Body of pancreas (tissue), 4 donors: Measurements from ENCODE around the gene HLA-DQA2. TPM values are rescaled to one million over a fixed set of nuclear protein-coding genes. Genes with fewer than 3 reads are reported as not detected.

Source experiments
- ATAC-seq: fragments of 150-250 bp; one replicate; pipeline ENCODE4 v1.9.1; 2016
- DNase-seq, 4 donors: peaks; one replicate each; pipeline ENCODE4 v3.0.0-alpha.2; 2019
- H3K27ac ChIP-seq, 4 donors: fragments of 200-600 bp; sonication (generic); 1 replicate in 3 of 4; 2 replicates in 1 of 4; pipeline versions ENCODE4 v1.5.1 to v1.6.1; 2016 to 2019; ENCODE audit warnings: mild to moderate bottlenecking in 1 of 4, mixed read lengths in 1 of 4, moderate library complexity in 1 of 4
- H3K27me3 ChIP-seq, 2 donors: fragments of 200-600 bp; sonication (generic); one replicate each; pipeline ENCODE4 v1.6.0; 2016; ENCODE audit warnings: mild to moderate bottlenecking in 1 of 2
- H3K36me3 ChIP-seq, 2 donors: fragments of 200-600 bp; sonication (generic); replicated peaks in 1 of 2; 2 replicates each; pipeline ENCODE4 v1.5.1; 2016; ENCODE audit warnings: low read depth in 2 of 2; ENCODE audit not compliant: insufficient read depth in 1 of 2
- H3K4me1 ChIP-seq: fragments of 200-600 bp; sonication (generic); one replicate; pipeline ENCODE4 v1.6.0; 2016
- H3K4me3 ChIP-seq, 2 donors: fragments of 200-600 bp; sonication (generic); 1 replicate in 1 of 2; 2 replicates in 1 of 2; pipeline ENCODE4 v1.5.1; 2016 to 2019
- H3K9me3 ChIP-seq, 3 donors: fragments of 200-600 bp; sonication (generic); 1 replicate in 2 of 3; 2 replicates in 1 of 3; pipeline ENCODE4 v1.5.1; 2016
- POLR2A ChIP-seq, 3 donors: fragments of 450-650 bp; IDR thresholded peaks; one replicate each; pipeline ENCODE4 v1.6.1; 2016; ENCODE audit warnings: antibody characterized with exemption in 3 of 3, mild to moderate bottlenecking in 2 of 3
- WGBS, 2 donors: methylation state at CpG; one replicate each; pipeline ENCODE4 v1.1.5; 2017; 5-methylcytosine and 5-hydroxymethylcytosine counted together
- intact Hi-C: fragments of 100-400 bp; cut with DNase I; formaldehyde crosslinking; loops from one replicate; pipeline ENCODE4 v1.15.1; 2023
- total RNA-seq, 2 donors: library from RNA; depleted of rRNA; stranded (reverse); fragments of >200 nt; gene quantifications; one replicate each; pipeline ENCODE4 v1.1.0, GENCODE V29; 2016
- TF ChIP-seq, protein P1 (sequence below), 7 experiments: fragments of 450-650 bp in 4 of 7; fragments of 200-600 bp in 3 of 7; sonication (generic) in 3 of 7; IDR thresholded peaks; one replicate each; pipeline ENCODE4 v1.5.1; 2016 to 2019; ENCODE audit warnings: antibody characterized with exemption in 7 of 7

Gene HLA-DQA2
- total RNA-seq, 2 donors from 2014 or later: not detected

- ATAC-seq: peak; percentile 18
Measured at GRCh38 chr6:32752580-32752979, 11.4 kb downstream of the HLA-DQA2 start.

DNA sequence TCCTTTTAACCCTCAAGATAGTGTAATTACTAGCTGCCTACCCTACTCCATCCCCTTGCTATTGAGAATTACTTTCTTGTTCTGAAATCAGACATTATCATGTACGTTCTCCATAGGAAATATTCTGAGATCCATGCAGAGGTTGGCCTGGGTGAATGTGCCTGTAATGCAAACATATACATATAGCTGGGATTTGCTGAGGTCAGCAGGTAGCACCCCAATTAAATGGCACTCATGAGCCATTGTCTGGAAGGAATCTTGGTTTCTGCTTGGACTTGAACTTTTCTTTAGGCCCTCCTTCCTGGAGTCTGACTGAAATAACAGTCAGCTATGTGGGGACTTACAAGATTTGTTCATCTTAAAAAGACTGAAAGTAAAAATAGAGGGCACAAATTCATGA, 18.5 kb downstream of the HLA-DQA2 start:
- H3K4me1 ChIP-seq: no peaks in the 10 kb centered on the region
- DNase-seq (no peak), ATAC-seq (no peak)
- intact Hi-C loops: no loop called here
- no peak overlapping the region for H3K27ac ChIP-seq
- H3K4me3 ChIP-seq: no peak overlapping the region
- no peaks in the 10 kb centered on the region for H3K9me3 ChIP-seq
- no peaks in the 10 kb centered on the region for H3K27me3 ChIP-seq
- TF ChIP-seq, protein P1, sequence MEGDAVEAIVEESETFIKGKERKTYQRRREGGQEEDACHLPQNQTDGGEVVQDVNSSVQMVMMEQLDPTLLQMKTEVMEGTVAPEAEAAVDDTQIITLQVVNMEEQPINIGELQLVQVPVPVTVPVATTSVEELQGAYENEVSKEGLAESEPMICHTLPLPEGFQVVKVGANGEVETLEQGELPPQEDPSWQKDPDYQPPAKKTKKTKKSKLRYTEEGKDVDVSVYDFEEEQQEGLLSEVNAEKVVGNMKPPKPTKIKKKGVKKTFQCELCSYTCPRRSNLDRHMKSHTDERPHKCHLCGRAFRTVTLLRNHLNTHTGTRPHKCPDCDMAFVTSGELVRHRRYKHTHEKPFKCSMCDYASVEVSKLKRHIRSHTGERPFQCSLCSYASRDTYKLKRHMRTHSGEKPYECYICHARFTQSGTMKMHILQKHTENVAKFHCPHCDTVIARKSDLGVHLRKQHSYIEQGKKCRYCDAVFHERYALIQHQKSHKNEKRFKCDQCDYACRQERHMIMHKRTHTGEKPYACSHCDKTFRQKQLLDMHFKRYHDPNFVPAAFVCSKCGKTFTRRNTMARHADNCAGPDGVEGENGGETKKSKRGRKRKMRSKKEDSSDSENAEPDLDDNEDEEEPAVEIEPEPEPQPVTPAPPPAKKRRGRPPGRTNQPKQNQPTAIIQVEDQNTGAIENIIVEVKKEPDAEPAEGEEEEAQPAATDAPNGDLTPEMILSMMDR (IDR thresholded peaks at IDR 0.05): no peak
- TF ChIP-seq POLR2A (IDR thresholded peaks at IDR 0.05): no peak
- H3K36me3 ChIP-seq: no peaks in the 10 kb centered on the region
- WGBS, 2 donors: 44 to 64% methylated on average over 1 of the region's 1 CpG

More at GRCh38 chr6:32752580-32752979, 11.4 kb downstream of the HLA-DQA2 start:
- H3K27me3 ChIP-seq: peaks cover 0 to 4% of the 10 kb centered on the region in 2 donors
- H3K4me1 ChIP-seq: no peaks in the 10 kb centered on the region
- peak in 3 of 4 donors; percentile 15 to 17 (median 16) for DNase-seq
- H3K9me3 ChIP-seq: no peaks in the 10 kb centered on the region
- intact Hi-C loops: no loop called here
- TF ChIP-seq POLR2A (IDR thresholded peaks at IDR 0.05): no peak
- TF ChIP-seq, protein P1 (IDR thresholded peaks at IDR 0.05): no peak
- H3K27ac ChIP-seq: no peak overlapping the region
- WGBS, 2 donors: 22 to 26% methylated on average over 8 of the region's 8 CpGs
- no peak overlapping the region for H3K4me3 ChIP-seq
- no peaks in the 10 kb centered on the region for H3K36me3 ChIP-seq

DNA sequence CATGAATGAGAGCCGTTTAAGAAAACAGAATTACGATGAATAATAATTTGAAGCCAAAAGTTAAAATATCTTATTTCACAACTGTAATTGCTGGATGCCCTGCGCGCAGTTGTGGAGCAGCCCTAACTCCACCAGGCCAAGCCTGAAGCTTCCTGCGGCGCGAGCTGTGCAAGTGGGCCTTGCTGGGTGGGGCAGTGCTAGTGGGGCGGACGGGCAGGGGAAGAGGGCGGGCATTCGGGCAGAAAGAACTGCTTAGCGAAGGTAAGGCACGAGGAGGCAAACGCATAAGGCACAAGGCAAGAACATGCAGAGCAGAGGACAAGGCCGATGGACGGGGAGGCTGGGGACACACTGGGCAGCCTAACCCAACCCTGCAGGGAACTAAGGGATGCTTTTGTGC, 19.9 kb downstream of the HLA-DQA2 start:
- intact Hi-C loops: no loop called here
- no peaks in the 10 kb centered on the region for H3K36me3 ChIP-seq
- H3K27me3 ChIP-seq: no peaks in the 10 kb centered on the region
- ATAC-seq (peak; percentile 47), DNase-seq (no peak)
- H3K27ac ChIP-seq: no peak overlapping the region
- H3K4me1 ChIP-seq: no peaks in the 10 kb centered on the region
- no peak for TF ChIP-seq POLR2A (IDR thresholded peaks at IDR 0.05)
- TF ChIP-seq, protein P1 (IDR thresholded peaks at IDR 0.05): no peak
- WGBS, 2 donors: 62 to 68% methylated on average over 16 of the region's 16 CpGs
- H3K9me3 ChIP-seq: no peaks in the 10 kb centered on the region
- H3K4me3 ChIP-seq: no peak overlapping the region

DNA sequence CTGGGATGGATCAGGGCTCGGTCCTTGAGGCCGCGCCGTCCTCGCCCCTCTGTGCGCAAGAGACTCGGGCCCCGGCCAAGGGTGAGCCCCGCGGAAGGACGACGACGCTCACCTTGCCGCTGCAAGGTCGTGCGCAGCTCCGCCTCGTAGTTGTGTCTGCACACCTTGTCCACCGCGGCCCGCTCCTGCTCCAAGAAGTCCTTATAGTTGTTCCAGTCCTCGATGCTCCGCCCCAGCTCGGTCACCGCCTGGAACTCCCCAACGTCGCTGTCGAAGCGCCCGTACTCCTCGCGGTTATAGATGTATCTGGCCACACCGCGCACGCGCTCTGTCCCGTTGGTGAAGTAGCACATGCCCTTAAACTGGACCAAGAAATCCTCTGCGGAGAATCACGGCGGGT, 20.4 kb downstream of the HLA-DQA2 start:
- WGBS, 2 donors: 58 to 65% methylated on average over 34 to 39 of the region's 40 CpGs
- H3K36me3 ChIP-seq: no peaks in the 10 kb centered on the region
- H3K9me3 ChIP-seq: no peaks in the 10 kb centered on the region
- ATAC-seq (no peak), DNase-seq (no peak)
- H3K27ac ChIP-seq: no peak overlapping the region
- TF ChIP-seq, protein P1 (IDR thresholded peaks at IDR 0.05): no peak
- no peak for TF ChIP-seq POLR2A (IDR thresholded peaks at IDR 0.05)
- intact Hi-C loops: no loop called here
- no peaks in the 10 kb centered on the region for H3K4me1 ChIP-seq
- H3K4me3 ChIP-seq: no peak overlapping the region
- no peaks in the 10 kb centered on the region for H3K27me3 ChIP-seq

- H3K9me3 ChIP-seq: no peaks in the 10 kb centered on the region
- no peak within 1 kb of the TSS for H3K27ac ChIP-seq
- 34 to 39% methylated on average over 3 to 4 of the region's 4 CpGs for WGBS, 2 donors
- intact Hi-C loops: no loop called here
- ATAC-seq (no peak), DNase-seq (no peak)
- no peaks in the 10 kb centered on the region for H3K4me1 ChIP-seq
- H3K27me3 ChIP-seq: no peaks in the 10 kb centered on the region
- no peak for TF ChIP-seq POLR2A (IDR thresholded peaks at IDR 0.05)
- TF ChIP-seq, protein P1 (IDR thresholded peaks at IDR 0.05): no peak
- no peaks in the 10 kb centered on the region for H3K36me3 ChIP-seq
- no peak within 1 kb of the TSS for H3K4me3 ChIP-seq
Measured at GRCh38 chr6:32763421-32763820, 22.2 kb downstream of the HLA-DQA2 start, which contains the start of gene HLA-DQB2. Gene HLA-DQB2, minus strand, starts transcription at chr6:32763532. Its CDS starts 62 bp downstream, at chr6:32763470.
